HCT116 (cell line): ENCODE results near the gene NLGN2. TPM values are rescaled to one million over a fixed set of nuclear protein-coding genes. Genes with fewer than 3 reads are reported as not detected.

Experiments
- ATAC-seq: fragments of 200-7000 bp; cut with Tn5 transposase; 2 replicates; pipeline ENCODE4 v1.9.1; 2020; ENCODE audit warnings: mild to moderate bottlenecking, moderate library complexity
- BruUV-seq: library from RNA; stranded (reverse); fragments of 400-500 nt; replicated peaks from 2 replicates; lab custom pipeline; 2021; lab: Mats Ljungman, UMichigan
- CTCF ChIA-PET: fragments of 300-600 bp; sonication (Branson Sonifier 250); formaldehyde crosslinking; loops from one replicate; lab custom pipeline; 2021; ENCODE audit warnings: antibody characterized with exemption; lab: Charles Lee
- POLR2A ChIA-PET: fragments of 300-600, 350-600 bp; sonication (Branson Sonifier 250); formaldehyde crosslinking; loops from one replicate; lab custom pipeline; 2021; ENCODE audit warnings: antibody characterized with exemption; lab: Charles Lee
- RAD21 ChIA-PET, 2 experiments: fragments of 300-600 bp; sonication (Branson Sonifier 250); formaldehyde crosslinking; loops; one replicate each; lab custom pipeline; 2023; ENCODE audit warnings: low total read pairs in 2 of 2; ENCODE audit not compliant: uncharacterized antibody in 2 of 2, unreplicated experiment in 2 of 2, low non-redundant PET in 1 of 2; lab: Charles Lee
- DNase-seq: peaks from one replicate; pipeline ENCODE4 v3.0.0-alpha.2; 2010; ENCODE audit warnings: low read depth, low spot score
- H2AFZ ChIP-seq: fragments of 200-600 bp; shearing (Covaris generic), sonication (generic); 2 replicates; pipeline ENCODE4 v1.6.1; 2017; ENCODE audit warnings: low read depth, mixed run types, mixed read lengths, antibody characterized with exemption, low read length; ENCODE audit not compliant: poor library complexity, severe bottlenecking
- H3K27ac ChIP-seq: 2 replicates; pipeline ENCODE4 v1.5.1; 2012; ENCODE audit warnings: low read depth, low read length
- H3K27me3 ChIP-seq: fragments of 200-600 bp; sonication (generic); 2 replicates; pipeline ENCODE4 v1.6.1; 2016; ENCODE audit warnings: mixed run types, low read length, mixed read lengths; ENCODE audit not compliant: insufficient read depth
- H3K36me3 ChIP-seq, 2 experiments: fragments of 200-500 bp in 1 of 2; fragments of 200-600 bp in 1 of 2; sonication (Bioruptor generic) in 1 of 2; sonication (generic) in 1 of 2; 2 replicates each; pipeline versions ENCODE4 v1.5.1 to v1.6.1; 2014 to 2016; ENCODE audit warnings: low read length in 2 of 2, inconsistent platforms in 1 of 2, mixed read lengths in 1 of 2, mixed run types in 1 of 2; ENCODE audit not compliant: insufficient read depth in 2 of 2, control insufficient read depth in 1 of 2
- H3K4me1 ChIP-seq, 2 experiments: fragments of 200-600 bp in 1 of 2; sonication (generic) in 1 of 2; 2 replicates each; pipeline versions ENCODE4 v1.5.1 to v1.6.1; 2012 to 2017; ENCODE audit warnings: low read length in 2 of 2, inconsistent platforms in 1 of 2, mild to moderate bottlenecking in 1 of 2, mixed read lengths in 1 of 2, mixed run types in 1 of 2, moderate library complexity in 1 of 2; ENCODE audit not compliant: insufficient read depth in 2 of 2, control insufficient read depth in 1 of 2
- H3K4me2 ChIP-seq: fragments of 200-600 bp; sonication (generic); 2 replicates; pipeline ENCODE4 v1.6.1; 2017; ENCODE audit warnings: mixed run types, low read length, mixed read lengths
- H3K4me3 ChIP-seq, 2 experiments: fragments of 200-600 bp in 1 of 2; sonication (generic) in 1 of 2; replicated peaks in 1 of 2; 2 replicates each; pipeline ENCODE4 v1.5.1; 2011 to 2016; ENCODE audit warnings: low read length in 2 of 2, control low read depth in 1 of 2, low read depth in 1 of 2, mild to moderate bottlenecking in 1 of 2, mixed read lengths in 1 of 2, mixed run types in 1 of 2
- H3K79me2 ChIP-seq: fragments of 200-600 bp; sonication (generic); 2 replicates; pipeline ENCODE4 v1.6.1; 2017; ENCODE audit warnings: mild to moderate bottlenecking, mixed run types, low read length, moderate library complexity, mixed read lengths; ENCODE audit not compliant: insufficient read depth
- H3K9ac ChIP-seq: fragments of 200-600 bp; sonication (generic); 2 replicates; pipeline ENCODE4 v1.6.1; 2016; ENCODE audit warnings: low read length, mixed read lengths
- H3K9me2 ChIP-seq: fragments of 200-600 bp; sonication (generic), shearing (Covaris generic); 2 replicates; pipeline ENCODE4 v1.6.1; 2017; ENCODE audit warnings: mixed run types, mild to moderate bottlenecking, moderate library complexity; ENCODE audit not compliant: insufficient read depth
- H3K9me3 ChIP-seq, 2 experiments: fragments of 200-500 bp in 1 of 2; fragments of 200-600 bp in 1 of 2; sonication (Bioruptor generic) in 1 of 2; sonication (generic) in 1 of 2; 2 replicates each; pipeline ENCODE4 v1.6.1; 2014 to 2017; ENCODE audit warnings: low read length in 2 of 2, mixed read lengths in 2 of 2, inconsistent platforms in 1 of 2, low read depth in 1 of 2, mild to moderate bottlenecking in 1 of 2, mixed run types in 1 of 2, moderate library complexity in 1 of 2; ENCODE audit not compliant: control insufficient read depth in 1 of 2, insufficient read depth in 1 of 2
- H4K20me1 ChIP-seq: fragments of 200-600 bp; sonication (generic), shearing (Covaris generic); 2 replicates; pipeline ENCODE4 v1.6.1; 2017; ENCODE audit warnings: mixed run types, mild to moderate bottlenecking, moderate library complexity; ENCODE audit not compliant: insufficient read depth
- CBX3 ChIP-seq: IDR thresholded peaks from 2 replicates; pipeline ENCODE4 v1.6.1; 2012; ENCODE audit warnings: low read depth
- CEBPB ChIP-seq: IDR thresholded peaks from 2 replicates; pipeline ENCODE4 v1.6.1; 2012; ENCODE audit warnings: low read depth
- EZH2 ChIP-seq: fragments of 200-600 bp; sonication (generic); IDR thresholded peaks from 2 replicates; pipeline ENCODE4 v1.6.1; 2017; ENCODE audit warnings: antibody characterized with exemption, mixed run types
- EZH2phosphoT487 ChIP-seq: fragments of 200-600 bp; IDR thresholded peaks from 2 replicates; pipeline ENCODE4 v1.6.1; 2018; ENCODE audit warnings: antibody characterized with exemption, borderline replicate concordance
- POLR2A ChIP-seq: IDR thresholded peaks from 2 replicates; pipeline ENCODE4 v1.7.0; 2011; ENCODE audit warnings: borderline replicate concordance; ENCODE audit not compliant: insufficient read depth, insufficient read length; ENCODE audit errors: extremely low read depth
- POLR2AphosphoS5 ChIP-seq: IDR thresholded peaks from 2 replicates; pipeline ENCODE4 v1.6.1; 2011; ENCODE audit warnings: mild to moderate bottlenecking, low read depth, low read length, moderate library complexity
- SIN3A ChIP-seq: IDR thresholded peaks from 2 replicates; pipeline ENCODE4 v1.6.1; 2012; ENCODE audit warnings: low read depth
- SRF ChIP-seq: IDR thresholded peaks from 2 replicates; pipeline ENCODE4 v1.6.1; 2012; ENCODE audit warnings: low read depth
- TCF7L2 ChIP-seq: IDR thresholded peaks from 2 replicates; pipeline ENCODE4 v1.7.0; 2011; ENCODE audit warnings: borderline replicate concordance, inconsistent platforms; ENCODE audit not compliant: insufficient read depth, insufficient read length; ENCODE audit errors: extremely low read depth
- YY1 ChIP-seq: IDR thresholded peaks from 2 replicates; pipeline ENCODE4 v1.6.1; 2011; ENCODE audit warnings: low read length, low read depth, moderate library complexity, mild to moderate bottlenecking; ENCODE audit not compliant: insufficient replicate concordance; ENCODE audit errors: extremely low read depth
- ZFX ChIP-seq: fragments of 450-650 bp; IDR thresholded peaks from 2 replicates; pipeline ENCODE4 v1.6.1; 2017
- ZNF274 ChIP-seq: fragments of 200-500 bp; sonication (Bioruptor generic); IDR thresholded peaks from 2 replicates; pipeline ENCODE4 v1.6.1; 2014; ENCODE audit warnings: mild to moderate bottlenecking, low read depth, low read length, inconsistent platforms
- intact Hi-C: fragments of 100-400 bp; cut with micrococcal nuclease; formaldehyde crosslinking; loops from 2 replicates; pipeline ENCODE4 v1.10.0; 2022
- total RNA-seq: library from RNA; stranded (reverse); gene quantifications from one replicate; pipeline ENCODE4 v1.2.1, GENCODE V29; 2021; ENCODE audit not compliant: unreplicated experiment
- TF ChIP-seq, protein P1 (sequence below): IDR thresholded peaks from 2 replicates; pipeline ENCODE4 v1.6.1; 2012
- TF ChIP-seq, protein P2 (sequence below): IDR thresholded peaks from 2 replicates; pipeline ENCODE4 v1.6.1; 2012
- TF ChIP-seq, protein P3 (sequence below), 3 experiments: fragments of 200-600 bp in 1 of 3; sonication (generic) in 1 of 3; IDR thresholded peaks in 2 of 3; conservative IDR thresholded peaks in 1 of 3; 2 replicates each; pipeline ENCODE4 v1.5.1; 2012 to 2017; ENCODE audit warnings: low read depth in 2 of 3, low read length in 2 of 3, antibody characterized with exemption in 1 of 3, borderline replicate concordance in 1 of 3, control low read depth in 1 of 3, mild to moderate bottlenecking in 1 of 3, mixed read lengths in 1 of 3, mixed run types in 1 of 3, moderate library complexity in 1 of 3; ENCODE audit not compliant: insufficient read depth in 1 of 3

The NLGN2 gene
- total RNA-seq, 1 experiment from 2014 or later, result 60.5 TPM

GRCh38 chr17:7380855-7381683 is 26.6 kb upstream of the NLGN2 start, which contains the start of gene TNK1:
Gene TNK1 (plus strand): TSS chr17:7381089. CDS start chr17:7382927, 1,838 bp downstream.
- Histone ChIP-seq H3K9me3 (0 out of 4 replicates have a peak, but pooled peaks cover 0 to 7% of the 10 kb centered on the region in 2 experiments), H3K79me2 (peaks cover 8% of the 10 kb centered on the region; the same call in 1 of the 2 replicates), H3K4me2 (peak within 1 kb of the TSS; percentile 87), H3K9me2 (no peaks in the 10 kb centered on the region), H4K20me1 (no peaks in the 10 kb centered on the region), H3K36me3 (peaks cover 0 to 9% of the 10 kb centered on the region in 2 experiments; a peak in 1 of 4 replicates), H2AFZ (peak within 1 kb of the TSS; percentile 95), H3K4me1 (peaks cover 8 to 26% of the 10 kb centered on the region in 2 experiments; a peak in 3 of 4 replicates), H3K27me3 (no peaks in the 10 kb centered on the region), H3K27ac (peak within 1 kb of the TSS; percentile 53), H3K4me3 (peak within 1 kb of the TSS; percentile 84 to 96), H3K9ac (peak within 1 kb of the TSS; percentile 89)
- ATAC-seq (peak; percentile 83), DNase-seq (no peak)
- CTCF ChIA-PET, result interaction anchor here (1.0 to 1.9 kb wide), 6 partner anchors 13 to 179 kb away, joined by 3 to 5 read pairs (median 4); partner anchors contain the start of genes PLSCR3 and TMEM256
- BruUV-seq, result no TSS peak
- TF ChIP-seq SRF (no peak), CBX3 (no peak), ZFX (peak; percentile 77), TCF7L2 (no peak), EZH2phosphoT487 (no peak), POLR2AphosphoS5 (peak; percentile 99), CEBPB (no peak), YY1 (no peak), POLR2A (peak; percentile 76), SIN3A (no peak; the same call in 1 of the 2 replicates), EZH2 (no peak), ZNF274 (no peak)
- TF ChIP-seq, protein P1, sequence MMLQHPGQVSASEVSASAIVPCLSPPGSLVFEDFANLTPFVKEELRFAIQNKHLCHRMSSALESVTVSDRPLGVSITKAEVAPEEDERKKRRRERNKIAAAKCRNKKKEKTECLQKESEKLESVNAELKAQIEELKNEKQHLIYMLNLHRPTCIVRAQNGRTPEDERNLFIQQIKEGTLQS, result no peak
- TF ChIP-seq, protein P2, sequence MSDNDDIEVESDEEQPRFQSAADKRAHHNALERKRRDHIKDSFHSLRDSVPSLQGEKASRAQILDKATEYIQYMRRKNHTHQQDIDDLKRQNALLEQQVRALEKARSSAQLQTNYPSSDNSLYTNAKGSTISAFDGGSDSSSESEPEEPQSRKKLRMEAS, result no peak; the same call in 1 of the 2 replicates
- TF ChIP-seq, protein P3, sequence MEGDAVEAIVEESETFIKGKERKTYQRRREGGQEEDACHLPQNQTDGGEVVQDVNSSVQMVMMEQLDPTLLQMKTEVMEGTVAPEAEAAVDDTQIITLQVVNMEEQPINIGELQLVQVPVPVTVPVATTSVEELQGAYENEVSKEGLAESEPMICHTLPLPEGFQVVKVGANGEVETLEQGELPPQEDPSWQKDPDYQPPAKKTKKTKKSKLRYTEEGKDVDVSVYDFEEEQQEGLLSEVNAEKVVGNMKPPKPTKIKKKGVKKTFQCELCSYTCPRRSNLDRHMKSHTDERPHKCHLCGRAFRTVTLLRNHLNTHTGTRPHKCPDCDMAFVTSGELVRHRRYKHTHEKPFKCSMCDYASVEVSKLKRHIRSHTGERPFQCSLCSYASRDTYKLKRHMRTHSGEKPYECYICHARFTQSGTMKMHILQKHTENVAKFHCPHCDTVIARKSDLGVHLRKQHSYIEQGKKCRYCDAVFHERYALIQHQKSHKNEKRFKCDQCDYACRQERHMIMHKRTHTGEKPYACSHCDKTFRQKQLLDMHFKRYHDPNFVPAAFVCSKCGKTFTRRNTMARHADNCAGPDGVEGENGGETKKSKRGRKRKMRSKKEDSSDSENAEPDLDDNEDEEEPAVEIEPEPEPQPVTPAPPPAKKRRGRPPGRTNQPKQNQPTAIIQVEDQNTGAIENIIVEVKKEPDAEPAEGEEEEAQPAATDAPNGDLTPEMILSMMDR (IDR thresholded peaks at IDR 0.05 in 2 of 3, conservative IDR thresholded peaks at IDR 0.05 in 1 of 3; ENCODE audit: borderline replicate concordance in 1 of 3, insufficient read depth in 1 of 3, low read depth in 2 of 3, low read length in 2 of 3), result no peak
- POLR2A ChIA-PET, result interaction anchor here (0.8 to 2.1 kb wide), 7 partner anchors 13 to 306 kb away, joined by 3 to 6 read pairs (median 3); partner anchors contain the start of genes PLSCR3, TMEM256 and TP53
- intact Hi-C loops, result no loop called here
- RAD21 ChIA-PET, result no interaction called here
